Caco-2 (cell line): ENCODE data around the gene THOC2. TPM values are rescaled to one million over a fixed set of nuclear protein-coding genes. Genes with fewer than 3 reads are reported as not detected.
"Not testable (repeated sequence)": the region's sequence is repeated elsewhere in the genome, so short reads cannot be mapped to it uniquely, and the experiment has no call there.

Source experiments
- BruUV-seq: library from RNA; stranded (reverse); fragments of 400-500 nt; replicated peaks from 2 replicates; lab custom pipeline; 2021; lab: Mats Ljungman, UMichigan
- CTCF ChIA-PET: fragments of 300-600 bp; sonication (Branson Sonifier 250); formaldehyde crosslinking; loops from one replicate; lab custom pipeline; 2022; ENCODE audit warnings: antibody characterized with exemption; lab: Charles Lee
- POLR2A ChIA-PET: fragments of 300-600 bp; sonication (Branson Sonifier 250); formaldehyde crosslinking; loops from one replicate; lab custom pipeline; 2022; ENCODE audit warnings: antibody characterized with exemption; lab: Charles Lee
- DNase-seq, 2 experiments: peaks; one replicate each; pipeline versions ENCODE4 v3.0.0 to v3.0.0-alpha.2; 2020 to 2022
- H3K27me3 ChIP-seq: replicated peaks from 2 replicates; pipeline ENCODE4 v1.6.0; 2011; ENCODE audit warnings: low read length; ENCODE audit not compliant: control insufficient read depth, insufficient read depth
- H3K36me3 ChIP-seq: 2 replicates; pipeline ENCODE4 v1.5.1; 2011; ENCODE audit warnings: low read length; ENCODE audit not compliant: control insufficient read depth, insufficient read depth
- H3K4me1 ChIP-seq: fragments of 250-450 bp; sonication (Bioruptor Pico); 2 replicates; pipeline ENCODE4 v1.5.1; 2020; ENCODE audit warnings: mild to moderate bottlenecking
- H3K4me3 ChIP-seq: 2 replicates; pipeline ENCODE4 v1.5.1; 2011; ENCODE audit warnings: low read depth, mild to moderate bottlenecking, control low read depth, low read length
- H3K9me3 ChIP-seq: fragments of 250-450 bp; sonication (Bioruptor Pico); 2 replicates; pipeline ENCODE4 v1.5.1; 2020; ENCODE audit warnings: mild to moderate bottlenecking, moderate library complexity
- H3K27ac Mint-ChIP-seq: one replicate; pipeline ENCODE4 v1.8.0; 2022; ENCODE audit warnings: mixed read lengths; ENCODE audit not compliant: unreplicated experiment
- H3K27me3 Mint-ChIP-seq: one replicate; pipeline ENCODE4 v1.8.0; 2022; ENCODE audit warnings: mixed read lengths; ENCODE audit not compliant: insufficient read depth, unreplicated experiment
- H3K36me3 Mint-ChIP-seq: one replicate; pipeline ENCODE4 v1.8.0; 2022; ENCODE audit warnings: mild to moderate bottlenecking, mixed read lengths; ENCODE audit not compliant: insufficient read depth, unreplicated experiment
- H3K4me1 Mint-ChIP-seq: one replicate; pipeline ENCODE4 v1.8.0; 2022; ENCODE audit warnings: low read depth, mixed read lengths; ENCODE audit not compliant: unreplicated experiment
- H3K4me3 Mint-ChIP-seq: one replicate; pipeline ENCODE4 v1.8.0; 2022; ENCODE audit warnings: mild to moderate bottlenecking, moderate library complexity, mixed read lengths; ENCODE audit not compliant: unreplicated experiment
- H3K9me3 Mint-ChIP-seq: one replicate; pipeline ENCODE4 v1.8.0; 2022; ENCODE audit warnings: mixed read lengths; ENCODE audit not compliant: unreplicated experiment
- CTCF ChIP-seq, 2 experiments: fragments of 200-600 bp in 1 of 2; IDR thresholded peaks; 1 replicate in 1 of 2; 2 replicates in 1 of 2; pipeline versions ENCODE4 v1.5.1 to v1.8.0; 2011 to 2022; ENCODE audit warnings: antibody characterized with exemption in 1 of 2, control low read depth in 1 of 2, inconsistent platforms in 1 of 2, low read depth in 1 of 2, low read length in 1 of 2, mild to moderate bottlenecking in 1 of 2, moderate library complexity in 1 of 2; ENCODE audit not compliant: insufficient read depth in 1 of 2, severe bottlenecking in 1 of 2, unreplicated experiment in 1 of 2
- intact Hi-C: fragments of 100-400 bp; cut with micrococcal nuclease; formaldehyde crosslinking; loops from one replicate; pipeline ENCODE4 v1.10.0; 2022; ENCODE audit not compliant: unreplicated experiment
- total RNA-seq: library from RNA; stranded (reverse); gene quantifications from 2 replicates; pipeline ENCODE4 v1.2.3, GENCODE V29; 2022

The THOC2 gene
- total RNA-seq, 1 experiment from 2014 or later = 85.4 TPM

- CTCF ChIA-PET = interaction anchor here (0.6 kb wide), 1 partner anchor 41 kb away, joined by 3 read pairs; no protein-coding TSS in a partner anchor
- Mint-ChIP-seq H3K4me3 (no peak overlapping the region), H3K27me3 (no peaks in the 10 kb centered on the region), H3K9me3 (no peaks in the 10 kb centered on the region), H3K36me3 (peaks cover 5% of the 10 kb centered on the region), H3K4me1 (no peaks in the 10 kb centered on the region), H3K27ac (no peak overlapping the region)
- Histone ChIP-seq H3K27me3 (no peaks in the 10 kb centered on the region), H3K9me3 (no peaks in the 10 kb centered on the region), H3K4me1 (no peaks in the 10 kb centered on the region; the same call in 1 of the 2 replicates), H3K36me3 (no peaks in the 10 kb centered on the region), H3K4me3 (no peak overlapping the region)
- BruUV-seq = no TSS peak
- no peak for TF ChIP-seq CTCF (IDR thresholded peaks at IDR 0.05; ENCODE audit: insufficient read depth in 1 of 2, low read depth in 1 of 2, low read length in 1 of 2, severe bottlenecking in 1 of 2, unreplicated experiment in 1 of 2)
- DNase-seq = no peak
- POLR2A ChIA-PET = interaction anchor here (0.6 kb wide), 1 partner anchor 123 kb away, joined by 3 read pairs; no protein-coding TSS in a partner anchor
- intact Hi-C loops = no loop called here
Observed at GRCh38 chrX:123736333-123736921, 3.6 kb upstream of the THOC2 start.

- H3K4me1 Mint-ChIP-seq, H3K4me1 ChIP-seq, H3K9me3 ChIP-seq, H3K9me3 Mint-ChIP-seq, H3K27me3 ChIP-seq, DNase-seq, CTCF ChIA-PET, H3K27ac Mint-ChIP-seq, BruUV-seq, H3K36me3 ChIP-seq, H3K36me3 Mint-ChIP-seq, POLR2A ChIA-PET, H3K27me3 Mint-ChIP-seq, H3K4me3 ChIP-seq, intact Hi-C loops, H3K4me3 Mint-ChIP-seq: not testable (repeated sequence)
Observed at GRCh38 chrX:123735137-123735536, 2.3 kb upstream of the THOC2 start.

- H3K9me3 Mint-ChIP-seq, H3K9me3 ChIP-seq, H3K36me3 ChIP-seq, POLR2A ChIA-PET, H3K4me3 Mint-ChIP-seq, H3K27me3 ChIP-seq, H3K4me1 Mint-ChIP-seq, H3K36me3 Mint-ChIP-seq, DNase-seq, H3K27me3 Mint-ChIP-seq, H3K27ac Mint-ChIP-seq, BruUV-seq, H3K4me1 ChIP-seq, H3K4me3 ChIP-seq: not testable (repeated sequence)
- CTCF ChIA-PET = interaction anchor here (0.6 kb wide), 1 partner anchor 146 kb away, joined by 3 read pairs; no protein-coding TSS in a partner anchor
- intact Hi-C loops = loop anchor here (5.0 kb wide), 1 partner anchor 282 kb away; no protein-coding TSS in a partner anchor
Observed at GRCh38 chrX:123734079-123734478, 1.2 kb upstream of the THOC2 start.

- no peaks in the 10 kb centered on the region for H3K9me3 ChIP-seq
- peak; percentile 29 to 40 for DNase-seq
- ChIA-PET POLR2A (interaction anchor here (0.5 kb wide), 1 partner anchor 55 kb away, joined by 3 read pairs; no protein-coding TSS in a partner anchor), CTCF (interaction anchor here (0.8 kb wide), 1 partner anchor 46 kb away, joined by 6 read pairs; no protein-coding TSS in a partner anchor)
- no peaks in the 10 kb centered on the region for H3K36me3 ChIP-seq
- intact Hi-C loops = loop anchor here (2.0 to 5.0 kb wide), 2 partner anchors 33 to 280 kb away; no protein-coding TSS in a partner anchor
- peak overlapping the region; percentile 94 for H3K4me3 Mint-ChIP-seq
- H3K4me1 Mint-ChIP-seq = no peaks in the 10 kb centered on the region
- no TSS peak for BruUV-seq
- H3K27ac Mint-ChIP-seq = peak overlapping the region; percentile 99
- peak overlapping the region; percentile 63 for H3K4me3 ChIP-seq
- TF ChIP-seq CTCF (IDR thresholded peaks at IDR 0.05; ENCODE audit: insufficient read depth in 1 of 2, low read depth in 1 of 2, low read length in 1 of 2, severe bottlenecking in 1 of 2, unreplicated experiment in 1 of 2) = no peak
- no peaks in the 10 kb centered on the region for H3K27me3 Mint-ChIP-seq
- no peaks in the 10 kb centered on the region for H3K27me3 ChIP-seq
- H3K4me1 ChIP-seq = no peaks in the 10 kb centered on the region; the same call in 1 of the 2 replicates
- H3K9me3 Mint-ChIP-seq = no peaks in the 10 kb centered on the region
- peaks cover 5% of the 10 kb centered on the region for H3K36me3 Mint-ChIP-seq
Observed at GRCh38 chrX:123731987-123732669, 724 bp downstream of the THOC2 start.
